Muscle of back (tissue), 11 donors: ENCODE results near the gene PLCH2. TPM values are rescaled to one million over a fixed set of nuclear protein-coding genes. Genes with fewer than 3 reads are reported as not detected.

Source experiments
- DNase-seq, 3 donors: peaks; one replicate each; pipeline versions ENCODE4 v3.0.0 to v3.0.0-alpha.2; 2013
- polyA plus RNA-seq, 10 donors: library from polyadenylated mRNA; unstranded; fragments of 120-200 nt; gene quantifications; one replicate each; pipeline ENCODE4 v1.2.1, GENCODE V29; 2013; ENCODE audit not compliant: insufficient read length in 10 of 10

Gene PLCH2
- polyA plus RNA-seq, 10 donors: 0.39 to 3.3 (median 0.71) TPM

GRCh38 chr1:2459757-2460156 lies 16.3 kb upstream of the PLCH2 start:
- DNase-seq: peak; percentile 19 to 69 (median 54)

- no peak for DNase-seq
Observed at GRCh38 chr1:2460203-2460602, 15.9 kb upstream of the PLCH2 start.

GRCh38 chr1:2460996-2461751 lies 14.9 kb upstream of the PLCH2 start:
- DNase-seq: no peak

GRCh38 chr1:2462819-2463218 lies 13.3 kb upstream of the PLCH2 start:
- no peak for DNase-seq

- peak in 1 of 3 donors; percentile 67 for DNase-seq
Observed at GRCh38 chr1:2463396-2463795, 12.7 kb upstream of the PLCH2 start.

- no peak for DNase-seq
Observed at GRCh38 chr1:2465371-2466269, 10.5 kb upstream of the PLCH2 start.

GRCh38 chr1:2466270-2466665 lies 9.8 kb upstream of the PLCH2 start:
- no peak for DNase-seq

- no peak for DNase-seq
Observed at GRCh38 chr1:2466958-2467554, 9.0 kb upstream of the PLCH2 start.

- DNase-seq: peak; percentile 26 to 75 (median 45)
Observed at GRCh38 chr1:2468041-2468472, 8.0 kb upstream of the PLCH2 start.

- no peak for DNase-seq
Observed at GRCh38 chr1:2468540-2468939, 7.5 kb upstream of the PLCH2 start.

- DNase-seq: no peak
Observed at GRCh38 chr1:2469103-2469940, 6.8 kb upstream of the PLCH2 start.

- no peak for DNase-seq
Observed at GRCh38 chr1:2470290-2471158, 5.6 kb upstream of the PLCH2 start.

GRCh38 chr1:2471159-2471471 lies 5.0 kb upstream of the PLCH2 start:
- DNase-seq: no peak

GRCh38 chr1:2471587-2472001 lies 4.5 kb upstream of the PLCH2 start:
- DNase-seq: no peak

- DNase-seq: no peak
Observed at GRCh38 chr1:2472109-2472508, 4.0 kb upstream of the PLCH2 start.

- DNase-seq: no peak
Observed at GRCh38 chr1:2472561-2473177, 3.4 kb upstream of the PLCH2 start.

- DNase-seq: no peak
Observed at GRCh38 chr1:2473198-2473597, 2.9 kb upstream of the PLCH2 start.

GRCh38 chr1:2474104-2474844 lies 1.8 kb upstream of the PLCH2 start:
- DNase-seq: peak in 2 of 3 donors; percentile 22 to 64

GRCh38 chr1:2474933-2475371 lies 1.1 kb upstream of the PLCH2 start:
- peak; percentile 32 to 80 (median 34) for DNase-seq
